GM23338 (cell line): ENCODE results near the gene ACBD3. TPM values are rescaled to one million over a fixed set of nuclear protein-coding genes. Genes with fewer than 3 reads are reported as not detected.
A peak's percentile ranks its signal among the peaks of the same experiment; 100 is the strongest.

Source experiments
- ATAC-seq: fragments of 200-7000 bp; cut with Tn5 transposase; 3 replicates; pipeline ENCODE4 v1.9.1; 2020
- DNase-seq: peaks from one replicate; pipeline ENCODE4 v3.0.0-alpha.2; 2015; ENCODE audit warnings: low spot score
- H2AFZ ChIP-seq: fragments of 200-600 bp; sonication (generic); 2 replicates; pipeline ENCODE4 v1.8.0; 2016; ENCODE audit warnings: antibody characterized with exemption, mild to moderate bottlenecking, moderate library complexity
- H3F3A ChIP-seq: fragments of 200-600 bp; sonication (generic); replicated peaks from 2 replicates; pipeline ENCODE4 v1.8.0; 2017; ENCODE audit warnings: antibody characterized with exemption, mixed run types, low read depth
- H3K27ac ChIP-seq: fragments of 200-600 bp; sonication (generic); 2 replicates; pipeline ENCODE4 v1.6.1; 2016; ENCODE audit warnings: low read depth
- H3K27me3 ChIP-seq: fragments of 200-600 bp; sonication (generic); 2 replicates; pipeline ENCODE4 v1.8.0; 2016; ENCODE audit warnings: mild to moderate bottlenecking, mixed run types, moderate library complexity; ENCODE audit not compliant: insufficient read depth
- H3K36me3 ChIP-seq: fragments of 200-600 bp; sonication (generic); 2 replicates; pipeline ENCODE4 v1.8.0; 2016; ENCODE audit warnings: mild to moderate bottlenecking; ENCODE audit not compliant: insufficient read depth
- H3K4me1 ChIP-seq: fragments of 200-600 bp; sonication (generic); 2 replicates; pipeline ENCODE4 v1.8.0; 2016; ENCODE audit warnings: mild to moderate bottlenecking, moderate library complexity; ENCODE audit not compliant: insufficient read depth
- H3K4me2 ChIP-seq: fragments of 200-600 bp; sonication (generic); 2 replicates; pipeline ENCODE4 v1.7.1; 2017; ENCODE audit warnings: mixed run types
- H3K4me3 ChIP-seq: fragments of 200-600 bp; sonication (generic); 2 replicates; pipeline ENCODE4 v1.6.1; 2016; ENCODE audit warnings: mixed run types
- H3K79me2 ChIP-seq: fragments of 200-600 bp; sonication (generic); replicated peaks from 2 replicates; pipeline ENCODE4 v1.8.0; 2017; ENCODE audit warnings: mild to moderate bottlenecking; ENCODE audit not compliant: insufficient read depth
- H3K9me2 ChIP-seq: fragments of 200-600 bp; sonication (generic); 2 replicates; pipeline ENCODE4 v1.8.0; 2017; ENCODE audit not compliant: insufficient read depth
- H4K20me1 ChIP-seq: fragments of 200-600 bp; sonication (generic); replicated peaks from 2 replicates; pipeline ENCODE4 v1.8.0; 2017; ENCODE audit warnings: mild to moderate bottlenecking; ENCODE audit not compliant: insufficient read depth
- H3K27ac Mint-ChIP-seq: 2 replicates; pipeline ENCODE4 v1.8.0; 2020; ENCODE audit warnings: inconsistent platforms, mild to moderate bottlenecking, moderate library complexity, mixed read lengths
- H3K27me3 Mint-ChIP-seq: 3 replicates; pipeline ENCODE4 v1.8.0; 2022; ENCODE audit warnings: low read depth, mild to moderate bottlenecking, moderate library complexity, mixed read lengths, inconsistent platforms; ENCODE audit not compliant: insufficient read depth, poor library complexity
- H3K36me3 Mint-ChIP-seq: 3 replicates; pipeline ENCODE4 v1.8.0; 2021; ENCODE audit warnings: low read depth, mild to moderate bottlenecking, inconsistent platforms, moderate library complexity, mixed read lengths
- H3K4me1 Mint-ChIP-seq: 3 replicates; pipeline ENCODE4 v1.8.0; 2020; ENCODE audit warnings: mild to moderate bottlenecking, inconsistent platforms, mixed read lengths
- H3K4me3 Mint-ChIP-seq: 3 replicates; pipeline ENCODE4 v1.8.0; 2021; ENCODE audit warnings: moderate library complexity, mild to moderate bottlenecking, inconsistent platforms, mixed read lengths
- H3K9me3 Mint-ChIP-seq: 3 replicates; pipeline ENCODE4 v1.8.0; 2020; ENCODE audit warnings: moderate library complexity, mild to moderate bottlenecking, inconsistent platforms, mixed read lengths
- CREB1 ChIP-seq: fragments of 250-450 bp; sonication (Bioruptor Pico); IDR thresholded peaks from 2 replicates; pipeline ENCODE4 v1.5.0; 2020; ENCODE audit warnings: low read depth, mild to moderate bottlenecking, moderate library complexity
- ETS1 ChIP-seq: IDR thresholded peaks from 2 replicates; pipeline ENCODE4 v1.6.1; 2016; ENCODE audit warnings: antibody characterized with exemption
- EZH2 ChIP-seq: fragments of 200-600 bp; sonication (generic); IDR thresholded peaks from one replicate; pipeline ENCODE4 v1.8.0; 2017; ENCODE audit warnings: antibody characterized with exemption, mild to moderate bottlenecking, low read depth; ENCODE audit not compliant: unreplicated experiment
- EZH2phosphoT487 ChIP-seq: fragments of 200-600 bp; sonication (generic); IDR thresholded peaks from one replicate; pipeline ENCODE4 v1.8.1; 2018; ENCODE audit warnings: antibody characterized with exemption; ENCODE audit not compliant: unreplicated experiment
- JUNB ChIP-seq: IDR thresholded peaks from one replicate; pipeline ENCODE4 v1.6.1; 2016; ENCODE audit warnings: antibody characterized with exemption; ENCODE audit not compliant: unreplicated experiment
- NANOG ChIP-seq: IDR thresholded peaks from 2 replicates; pipeline ENCODE4 v1.6.1; 2016; ENCODE audit warnings: antibody characterized with exemption, borderline replicate concordance
- POLR2AphosphoS5 ChIP-seq: IDR thresholded peaks from 2 replicates; pipeline ENCODE4 v1.6.1; 2016; ENCODE audit warnings: antibody characterized with exemption, low read depth
- REST ChIP-seq: IDR thresholded peaks from one replicate; pipeline ENCODE4 v1.6.1; 2018; ENCODE audit warnings: antibody characterized with exemption; ENCODE audit not compliant: unreplicated experiment
- STAT1 ChIP-seq: IDR thresholded peaks from one replicate; pipeline ENCODE4 v1.6.1; 2016; ENCODE audit warnings: antibody characterized with exemption; ENCODE audit not compliant: unreplicated experiment
- ZNF114 ChIP-seq: fragments of 250-450 bp; sonication (Bioruptor Pico); IDR thresholded peaks from 2 replicates; pipeline ENCODE4 v1.5.0; 2020; ENCODE audit warnings: mild to moderate bottlenecking, moderate library complexity
- ZNF331 ChIP-seq: fragments of 250-450 bp; sonication (Bioruptor Pico); IDR thresholded peaks from 2 replicates; pipeline ENCODE4 v1.5.0; 2020; ENCODE audit warnings: low read depth, mild to moderate bottlenecking, moderate library complexity
- ZNF462 ChIP-seq: fragments of 250-450 bp; sonication (Bioruptor Pico); IDR thresholded peaks from 2 replicates; pipeline ENCODE4 v1.5.0; 2020; ENCODE audit warnings: mild to moderate bottlenecking, moderate library complexity
- polyA plus RNA-seq: library from polyadenylated mRNA; unstranded; fragments of >200 nt; fragmentation: Nextera tagmentation; extraction: Ambion mirVana; gene quantifications from 2 replicates; pipeline ENCODE4 v1.2.1, GENCODE V29; 2016
- total RNA-seq: library from RNA; depleted of rRNA; stranded (reverse); fragments of >200 nt; shearing (Covaris generic); gene quantifications from 2 replicates; pipeline ENCODE4 v1.2.3, GENCODE V29; 2014
- TF ChIP-seq, protein P1 (sequence below), 2 experiments: fragments of 200-600 bp in 1 of 2; sonication (generic) in 1 of 2; conservative IDR thresholded peaks; 2 replicates each; pipeline versions ENCODE4 v1.5.1 to v1.6.1; 2016 to 2017; ENCODE audit warnings: antibody characterized with exemption in 2 of 2, low read depth in 2 of 2, mild to moderate bottlenecking in 2 of 2, moderate library complexity in 1 of 2

Gene ACBD3
- total and polyA plus RNA-seq, 2 experiments from 2014 or later, result 17.1 to 36.2 TPM

DNA sequence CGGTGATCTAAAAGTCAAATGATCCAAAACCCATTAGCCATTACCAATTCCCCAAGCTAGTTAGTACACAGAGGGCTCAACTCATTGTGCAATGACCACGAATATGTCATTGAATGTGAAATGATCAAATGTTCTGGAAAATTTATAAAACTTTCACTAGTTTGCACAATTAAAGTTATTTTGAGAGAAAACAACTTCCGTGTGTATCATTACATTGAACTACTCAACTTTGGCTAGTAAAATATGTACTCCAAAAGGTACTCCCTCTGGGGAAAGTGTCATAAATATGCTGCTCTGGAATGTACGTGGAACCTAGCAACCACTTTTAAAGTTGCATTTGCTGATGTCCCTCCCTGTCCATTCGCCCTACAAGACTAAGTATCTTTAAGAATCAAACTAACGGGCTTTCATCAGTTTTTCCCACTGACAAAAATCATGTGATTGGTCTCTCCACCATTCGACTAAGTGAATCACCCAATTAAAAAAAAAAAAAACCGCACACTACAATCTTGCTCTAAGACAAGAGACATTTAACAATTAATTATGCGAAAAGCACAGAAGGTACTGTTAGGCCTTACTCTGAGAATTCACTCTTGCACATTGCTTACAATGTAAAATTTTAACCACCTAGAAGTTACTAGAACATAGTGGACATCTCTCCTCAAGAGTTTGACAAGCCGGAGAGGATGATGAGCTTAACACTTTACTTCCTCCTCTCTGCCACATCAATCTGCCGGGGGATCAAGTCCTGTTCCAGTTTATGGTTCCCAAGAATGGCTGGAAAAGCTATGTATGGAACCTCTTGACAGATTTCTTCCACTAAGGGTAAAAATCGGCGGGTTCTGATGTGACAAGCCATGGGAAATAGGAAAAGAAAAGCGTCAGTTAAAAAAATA lies 1.2 kb downstream of the ACBD3 start:
- Mint-ChIP-seq H3K4me3 (peak overlapping the region; percentile 93), H3K27me3 (peaks cover 2% of the 10 kb centered on the region), H3K4me1 (peaks cover 23% of the 10 kb centered on the region), H3K36me3 (peaks cover 2% of the 10 kb centered on the region), H3K9me3 (no peaks in the 10 kb centered on the region), H3K27ac (no peak overlapping the region)
- DNase-seq (no peak), ATAC-seq (no peak)
- Histone ChIP-seq H3K4me1 (peaks cover 6% of the 10 kb centered on the region; the same call in 1 of the 2 replicates), H3K4me2 (peak overlapping the region; percentile 96), H3K27me3 (no peaks in the 10 kb centered on the region), H3K36me3 (no peaks in the 10 kb centered on the region), H3K9me2 (no peaks in the 10 kb centered on the region), H3F3A (peaks cover 7% of the 10 kb centered on the region), H4K20me1 (peaks cover 24% of the 10 kb centered on the region), H3K27ac (no peak overlapping the region), H3K79me2 (peaks cover 58% of the 10 kb centered on the region), H2AFZ (no peak overlapping the region), H3K4me3 (peak overlapping the region; percentile 97)
- TF ChIP-seq POLR2AphosphoS5 (no peak), REST (no peak), ZNF462 (CRISPR knock-in tag) (no peak), ZNF331 (CRISPR knock-in tag) (no peak), ZNF114 (no peak), NANOG (no peak), ETS1 (no peak), EZH2phosphoT487 (no peak), EZH2 (no peak), JUNB (no peak), STAT1 (no peak), CREB1 (CRISPR knock-in tag) (no peak)
- TF ChIP-seq, protein P1, sequence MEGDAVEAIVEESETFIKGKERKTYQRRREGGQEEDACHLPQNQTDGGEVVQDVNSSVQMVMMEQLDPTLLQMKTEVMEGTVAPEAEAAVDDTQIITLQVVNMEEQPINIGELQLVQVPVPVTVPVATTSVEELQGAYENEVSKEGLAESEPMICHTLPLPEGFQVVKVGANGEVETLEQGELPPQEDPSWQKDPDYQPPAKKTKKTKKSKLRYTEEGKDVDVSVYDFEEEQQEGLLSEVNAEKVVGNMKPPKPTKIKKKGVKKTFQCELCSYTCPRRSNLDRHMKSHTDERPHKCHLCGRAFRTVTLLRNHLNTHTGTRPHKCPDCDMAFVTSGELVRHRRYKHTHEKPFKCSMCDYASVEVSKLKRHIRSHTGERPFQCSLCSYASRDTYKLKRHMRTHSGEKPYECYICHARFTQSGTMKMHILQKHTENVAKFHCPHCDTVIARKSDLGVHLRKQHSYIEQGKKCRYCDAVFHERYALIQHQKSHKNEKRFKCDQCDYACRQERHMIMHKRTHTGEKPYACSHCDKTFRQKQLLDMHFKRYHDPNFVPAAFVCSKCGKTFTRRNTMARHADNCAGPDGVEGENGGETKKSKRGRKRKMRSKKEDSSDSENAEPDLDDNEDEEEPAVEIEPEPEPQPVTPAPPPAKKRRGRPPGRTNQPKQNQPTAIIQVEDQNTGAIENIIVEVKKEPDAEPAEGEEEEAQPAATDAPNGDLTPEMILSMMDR (conservative IDR thresholded peaks at IDR 0.05; ENCODE audit: low read depth in 2 of 2), result no peak
